Activated CD8-positive, alpha-beta memory T cell treated with anti-CD3 and anti-CD28 coated beads for 1 hour (primary cell): Measurements from ENCODE around the gene ZC3H7B.
"Not testable (repeated sequence)": the region's sequence is repeated elsewhere in the genome, so short reads cannot be mapped to it uniquely, and the experiment has no call there.

Experiments used
- DNase-seq, 2 donors: peaks; one replicate each; pipeline ENCODE4 v3.0.0-alpha.2; 2020; ENCODE audit warnings: low read depth in 1 of 2; ENCODE audit errors: extremely low read depth in 1 of 2

Gene ZC3H7B

GRCh38 chr22:41285441-41285819 lies 15.9 kb upstream of the ZC3H7B start:
- peak; percentile 62 to 69 for DNase-seq

GRCh38 chr22:41285820-41286638 lies 15.3 kb upstream of the ZC3H7B start, which contains the start of gene RANGAP1:
Gene RANGAP1 (minus strand): TSS chr22:41286187. CDS start chr22:41281044, 5,143 bp downstream.
- DNase-seq = peak; percentile 93 to 97

GRCh38 chr22:41286639-41287091 lies 14.7 kb upstream of the ZC3H7B start:
- DNase-seq = no peak

GRCh38 chr22:41288245-41288946 lies 12.9 kb upstream of the ZC3H7B start:
- DNase-seq = no peak

- DNase-seq = no peak
Observed at GRCh38 chr22:41289671-41290070, 11.7 kb upstream of the ZC3H7B start.

GRCh38 chr22:41290262-41291221 lies 10.8 kb upstream of the ZC3H7B start:
- no peak for DNase-seq

- not testable (repeated sequence) for DNase-seq
Observed at GRCh38 chr22:41294816-41295215, 6.5 kb upstream of the ZC3H7B start.

- DNase-seq = no peak
Observed at GRCh38 chr22:41296826-41297667, 4.3 kb upstream of the ZC3H7B start.

- DNase-seq = no peak
Observed at GRCh38 chr22:41300661-41301060, 664 bp upstream of the ZC3H7B start.

GRCh38 chr22:41302021-41302767 lies 869 bp downstream of the ZC3H7B start:
- no peak for DNase-seq

GRCh38 chr22:41302811-41303210 lies 1.5 kb downstream of the ZC3H7B start:
- no peak for DNase-seq

GRCh38 chr22:41305646-41306045 lies 4.3 kb downstream of the ZC3H7B start:
- DNase-seq = no peak

GRCh38 chr22:41308054-41308453 lies 6.7 kb downstream of the ZC3H7B start:
- no peak for DNase-seq

- no peak for DNase-seq
Observed at GRCh38 chr22:41308544-41308947, 7.2 kb downstream of the ZC3H7B start.

GRCh38 chr22:41310336-41310735 lies 9.0 kb downstream of the ZC3H7B start:
- no peak for DNase-seq

GRCh38 chr22:41311487-41311886 lies 10.2 kb downstream of the ZC3H7B start:
- no peak for DNase-seq

- DNase-seq = no peak
Observed at GRCh38 chr22:41314821-41315220, 13.5 kb downstream of the ZC3H7B start.

- no peak for DNase-seq
Observed at GRCh38 chr22:41315586-41315985, 14.3 kb downstream of the ZC3H7B start.
